HG03442 (cell line): ENCODE results near the gene CFDP1.
"Not testable (repeated sequence)": the region's sequence is repeated elsewhere in the genome, so short reads cannot be mapped to it uniquely, and the experiment has no call there.

Source experiments
- ATAC-seq: cut with Tn5 transposase; IDR thresholded peaks from one replicate; pipeline ENCODE4 v1.9.1; 2021; ENCODE audit warnings: mild to moderate bottlenecking, moderate library complexity; ENCODE audit not compliant: unreplicated experiment

CFDP1 gene

DNA sequence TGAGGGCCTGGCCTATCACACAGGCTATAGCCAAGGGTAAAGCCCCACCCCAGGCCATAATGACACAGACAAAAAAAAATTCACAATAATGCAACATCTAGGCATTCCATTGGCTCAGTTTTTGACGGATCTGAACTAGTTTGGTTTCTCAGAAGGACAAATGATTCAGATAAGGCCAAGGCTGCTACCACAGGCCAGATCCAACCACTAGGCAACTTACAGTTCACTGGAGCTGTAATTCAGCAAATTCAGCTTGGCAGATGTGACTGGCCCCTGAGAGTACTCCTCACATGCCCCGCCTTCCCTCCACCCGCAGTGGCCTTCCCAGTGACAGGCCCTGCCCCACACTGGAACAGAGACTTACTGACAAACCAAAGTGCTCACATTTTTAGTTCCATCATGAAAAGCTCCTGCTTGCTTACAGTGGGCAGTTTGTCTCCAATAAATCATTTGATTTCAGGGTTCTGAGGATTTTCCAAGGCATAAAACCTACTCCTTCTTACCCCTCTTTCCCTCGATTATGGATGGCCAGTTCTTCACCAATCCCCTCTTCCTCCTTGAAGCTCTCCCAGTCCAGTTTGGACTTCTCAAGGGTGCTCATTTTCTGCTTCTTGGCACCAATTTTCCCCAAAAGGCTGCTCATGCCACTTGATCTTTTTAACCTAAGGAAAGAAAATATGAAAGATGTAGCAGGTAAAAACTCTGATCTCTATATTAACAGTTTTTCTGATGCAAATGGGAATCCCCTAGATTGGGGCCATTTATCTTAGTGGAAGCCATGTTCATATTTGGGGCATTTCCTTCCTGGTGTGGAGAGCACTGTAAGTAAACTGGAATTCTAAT lies 128.6 kb downstream of the CFDP1 start:
- no peak for ATAC-seq

DNA sequence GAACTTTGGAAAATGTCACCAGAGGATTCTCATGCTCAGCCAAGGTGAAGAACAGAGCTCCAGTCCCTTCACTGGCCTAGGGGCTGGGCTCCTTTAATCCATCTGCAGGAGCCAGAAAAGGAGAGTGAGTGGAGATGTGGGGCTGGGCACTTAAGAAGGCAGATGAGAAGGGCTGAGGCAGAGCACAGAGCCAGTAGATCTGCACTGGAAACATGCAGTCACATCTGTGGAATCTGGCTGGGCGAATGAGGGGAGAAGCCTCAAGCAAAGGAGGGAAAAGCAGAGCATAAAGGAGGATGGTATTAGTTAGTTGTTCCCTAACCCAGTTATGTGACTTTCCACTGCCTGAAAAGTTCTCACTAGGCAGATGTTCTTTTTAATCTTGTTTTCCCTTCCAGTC lies 131.5 kb downstream of the CFDP1 start:
- ATAC-seq: no peak

DNA sequence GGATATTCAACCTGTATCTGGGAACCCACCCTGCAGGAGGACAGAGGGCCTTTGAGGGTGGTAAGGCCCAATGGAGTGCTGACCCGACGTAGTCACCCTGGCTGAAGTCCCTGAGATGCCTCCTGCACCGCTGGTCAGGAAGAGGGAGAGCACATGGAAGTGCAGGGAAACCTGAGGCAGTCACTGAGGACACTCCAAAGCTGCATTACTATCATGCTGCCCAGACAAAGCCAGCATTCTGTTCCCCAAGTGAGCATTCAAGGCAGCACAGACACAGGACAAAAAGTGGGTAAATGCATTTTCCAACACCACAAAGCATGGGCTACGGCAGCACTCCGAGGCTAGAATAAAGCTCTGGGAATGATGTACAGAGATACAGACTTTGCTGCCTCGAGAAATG lies 135.0 kb downstream of the CFDP1 start:
- no peak for ATAC-seq

DNA sequence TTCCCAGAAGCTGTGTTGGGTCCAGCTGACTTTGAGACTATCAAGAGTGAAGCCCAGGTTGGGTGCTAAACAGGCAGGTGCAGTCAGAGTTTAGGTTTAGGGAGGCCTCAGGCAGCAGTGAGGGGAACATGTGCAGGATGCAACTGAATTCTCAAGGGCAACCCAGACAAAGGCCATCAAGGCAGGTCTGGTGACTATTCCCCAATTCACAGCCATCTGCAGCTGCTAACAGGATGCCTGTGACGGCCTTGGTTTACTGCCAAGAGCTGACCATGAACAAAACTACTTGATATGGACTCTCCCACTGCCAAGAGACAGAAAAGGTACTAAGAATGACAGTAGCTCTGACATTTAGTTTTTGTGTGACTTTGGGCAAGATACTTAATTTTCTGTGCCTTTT lies 136.7 kb downstream of the CFDP1 start:
- no peak for ATAC-seq

DNA sequence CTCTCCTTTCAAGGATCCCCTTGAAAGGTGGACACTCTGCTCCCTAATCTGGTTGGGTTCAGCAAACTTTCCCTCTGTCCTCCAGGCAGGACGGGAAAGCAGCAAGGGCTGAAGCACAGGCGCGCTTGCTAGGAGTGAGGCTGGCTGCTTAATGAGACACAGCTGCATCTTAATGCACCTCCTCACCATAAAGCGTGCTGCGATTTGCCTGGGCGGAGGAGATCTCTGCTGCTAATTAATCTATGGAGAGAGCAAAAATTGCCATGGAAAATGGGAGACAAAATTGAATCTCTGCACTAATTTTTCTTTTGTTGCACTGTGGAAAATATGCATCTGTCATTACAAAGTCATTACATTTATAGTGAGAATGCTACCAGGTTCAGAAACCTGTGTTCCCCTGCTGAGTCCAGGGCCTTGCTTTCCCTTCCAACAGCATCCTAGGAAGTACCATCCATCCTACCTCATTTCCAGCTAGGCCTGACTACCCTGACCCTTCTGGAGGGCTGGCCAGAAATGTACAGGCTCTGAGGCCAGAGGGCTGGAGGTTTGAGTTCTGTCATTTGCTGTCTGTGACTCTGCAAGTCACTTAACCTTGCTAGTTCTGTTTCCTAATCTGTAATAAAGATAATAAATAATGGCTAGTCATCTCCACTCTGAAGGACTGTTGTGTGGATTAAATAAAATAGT lies 138.4 kb downstream of the CFDP1 start:
- ATAC-seq: no peak

DNA sequence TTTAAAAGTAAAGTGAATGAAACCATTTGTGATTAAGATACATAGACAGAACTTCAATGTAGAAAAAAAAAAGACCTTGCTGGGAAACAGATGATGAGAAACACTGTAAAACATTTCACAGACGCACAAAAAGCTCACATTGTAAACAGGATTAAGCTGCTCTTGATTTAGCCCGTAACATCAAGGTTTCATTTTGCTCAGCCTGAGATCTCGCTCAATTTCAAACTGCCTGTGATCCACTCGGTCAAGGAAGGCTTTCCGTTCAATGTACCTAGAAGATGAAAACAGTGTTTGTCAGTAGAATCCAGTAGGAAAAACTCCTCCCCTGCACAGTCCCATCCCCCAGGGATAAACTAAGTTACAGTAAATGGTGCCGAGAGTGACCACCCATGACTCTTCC lies 139.5 kb downstream of the CFDP1 start:
- ATAC-seq: no peak

DNA sequence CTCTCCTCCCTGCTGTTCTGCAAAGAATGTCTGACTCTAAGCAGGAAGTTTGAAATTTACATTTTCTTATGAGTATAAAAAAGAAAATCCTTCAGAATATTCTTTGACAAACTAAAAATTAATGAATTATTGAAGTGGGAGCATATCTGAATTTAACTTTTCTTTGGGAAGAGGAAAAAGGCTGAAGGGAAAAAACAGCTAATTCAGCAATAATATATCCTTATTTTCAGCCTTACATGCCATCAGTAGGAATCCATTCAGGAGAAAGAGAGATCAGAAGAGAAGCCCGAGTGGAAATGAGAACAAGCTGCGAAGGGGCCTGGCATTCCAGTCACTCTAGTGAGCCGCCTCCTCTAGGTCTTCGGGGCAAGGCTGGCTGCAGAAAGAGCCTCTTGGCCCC lies 140.1 kb downstream of the CFDP1 start:
- no peak for ATAC-seq

DNA sequence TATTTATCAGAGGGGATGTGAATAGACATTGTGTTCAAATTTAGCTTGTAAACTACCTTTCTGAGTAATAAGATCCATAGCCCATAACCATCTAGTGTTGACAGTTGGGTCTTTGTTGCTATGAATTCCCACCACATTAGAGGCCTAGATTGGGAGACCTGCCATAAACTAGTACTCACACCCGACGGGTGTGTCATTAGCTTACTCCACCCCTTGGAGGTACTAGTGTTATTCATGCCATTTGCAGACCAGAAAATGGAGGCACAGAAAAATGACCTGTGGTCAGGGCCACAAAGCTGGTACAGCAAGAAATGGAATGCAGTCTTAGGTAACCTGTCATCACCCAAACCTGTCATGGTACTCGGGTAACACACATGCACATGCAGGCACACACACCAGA lies 140.6 kb downstream of the CFDP1 start:
- ATAC-seq: no peak

DNA sequence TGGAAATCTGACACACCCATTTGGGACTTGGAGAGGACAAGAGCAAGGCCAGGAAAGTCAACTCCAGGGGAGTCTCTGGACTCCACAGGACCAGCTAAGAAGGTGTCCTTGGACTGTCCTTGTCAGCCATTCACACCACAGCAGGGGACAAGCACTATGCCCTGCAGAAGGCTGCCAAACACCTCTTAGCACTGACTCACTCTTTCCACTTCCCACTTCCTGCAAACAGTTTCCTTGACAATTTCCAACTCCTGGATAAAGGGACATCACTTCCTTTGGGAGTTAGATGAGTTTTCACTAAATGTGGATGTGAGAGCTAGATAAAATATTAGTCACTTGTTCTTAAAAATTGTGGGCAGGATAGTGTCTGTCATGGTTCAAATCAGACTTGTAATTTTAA lies 144.1 kb downstream of the CFDP1 start:
- no peak for ATAC-seq

DNA sequence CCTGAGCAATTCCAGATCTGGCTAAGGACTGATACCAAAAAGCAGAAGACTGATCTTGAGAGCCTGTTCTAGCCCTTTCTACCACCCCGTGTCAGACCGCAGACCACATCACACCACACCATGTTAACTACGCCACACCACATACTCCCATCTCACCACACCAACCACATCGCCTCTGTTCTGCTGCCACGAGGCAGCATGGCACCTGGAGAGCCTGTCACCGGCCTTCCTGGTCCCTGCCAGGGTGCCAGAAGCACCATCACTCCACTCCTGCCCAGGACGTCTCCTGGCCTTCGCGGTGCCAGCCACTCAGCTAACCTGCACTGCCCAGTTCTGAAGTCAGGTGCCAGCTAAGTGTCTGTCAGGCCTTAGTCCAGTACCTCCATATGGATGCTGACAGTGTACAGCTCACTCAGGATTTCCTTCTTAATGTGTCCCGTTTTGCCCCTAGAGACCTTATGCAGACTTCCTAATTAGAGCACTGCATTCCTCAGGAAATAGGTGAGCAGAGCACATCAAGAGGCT lies 144.6 kb downstream of the CFDP1 start:
- ATAC-seq: no peak

DNA sequence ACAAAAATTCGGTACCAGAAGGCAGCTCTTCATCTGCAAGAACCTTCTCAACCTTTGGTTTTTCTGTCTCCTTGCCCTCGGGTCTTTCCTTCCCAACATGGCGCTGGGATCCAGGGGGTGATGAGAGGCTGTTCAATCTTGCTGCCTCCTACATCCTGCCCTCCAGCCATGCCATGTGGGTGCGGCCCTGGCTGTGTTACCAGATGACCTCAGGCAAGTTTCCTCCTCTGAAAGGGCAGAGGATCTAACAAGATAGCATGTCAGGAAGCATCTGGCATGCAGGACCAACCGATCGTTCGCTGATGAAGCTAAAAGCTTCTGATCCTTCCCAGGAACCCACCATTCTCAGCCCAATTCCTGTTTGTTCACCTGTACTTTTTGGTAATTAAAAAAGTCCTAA lies 145.1 kb downstream of the CFDP1 start:
- ATAC-seq: no peak

DNA sequence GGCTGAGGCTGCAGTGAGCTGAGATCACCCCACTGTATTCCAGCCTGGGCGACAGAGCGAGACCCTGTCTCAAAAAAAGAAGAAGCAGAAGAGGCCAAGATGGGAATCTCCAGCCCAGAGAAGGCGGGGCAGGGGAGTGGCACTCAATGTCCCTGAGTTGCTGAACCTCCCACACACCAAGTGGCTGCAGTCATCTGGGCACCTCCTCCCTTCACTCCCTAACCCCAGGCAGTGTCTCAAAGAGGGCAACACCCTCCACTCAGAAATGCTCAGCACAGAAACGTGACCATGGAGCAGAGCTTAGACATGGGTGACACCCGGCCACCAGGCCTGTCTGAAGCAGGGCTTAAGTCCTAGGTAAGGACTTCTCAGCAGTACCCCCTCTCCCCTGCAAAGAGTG lies 145.6 kb downstream of the CFDP1 start:
- no peak for ATAC-seq

DNA sequence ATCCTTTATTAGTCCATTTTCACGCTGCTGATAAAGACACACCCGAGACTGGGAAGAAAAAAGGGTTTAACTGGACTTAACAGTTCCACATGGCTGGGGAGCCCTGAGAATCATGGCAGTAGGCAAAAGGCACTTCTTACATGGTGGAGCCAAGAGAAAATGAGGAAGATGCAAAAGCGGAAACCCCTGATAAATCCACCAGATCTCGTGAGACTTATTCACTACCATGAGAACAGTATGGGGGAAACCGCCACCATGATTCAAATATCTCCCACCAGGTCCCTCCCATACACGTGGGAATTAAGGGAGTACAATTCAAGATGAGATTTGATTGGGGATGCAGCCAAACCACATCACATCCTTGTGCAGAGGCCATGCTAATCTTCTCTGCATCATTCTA lies 146.9 kb downstream of the CFDP1 start:
- no peak for ATAC-seq

DNA sequence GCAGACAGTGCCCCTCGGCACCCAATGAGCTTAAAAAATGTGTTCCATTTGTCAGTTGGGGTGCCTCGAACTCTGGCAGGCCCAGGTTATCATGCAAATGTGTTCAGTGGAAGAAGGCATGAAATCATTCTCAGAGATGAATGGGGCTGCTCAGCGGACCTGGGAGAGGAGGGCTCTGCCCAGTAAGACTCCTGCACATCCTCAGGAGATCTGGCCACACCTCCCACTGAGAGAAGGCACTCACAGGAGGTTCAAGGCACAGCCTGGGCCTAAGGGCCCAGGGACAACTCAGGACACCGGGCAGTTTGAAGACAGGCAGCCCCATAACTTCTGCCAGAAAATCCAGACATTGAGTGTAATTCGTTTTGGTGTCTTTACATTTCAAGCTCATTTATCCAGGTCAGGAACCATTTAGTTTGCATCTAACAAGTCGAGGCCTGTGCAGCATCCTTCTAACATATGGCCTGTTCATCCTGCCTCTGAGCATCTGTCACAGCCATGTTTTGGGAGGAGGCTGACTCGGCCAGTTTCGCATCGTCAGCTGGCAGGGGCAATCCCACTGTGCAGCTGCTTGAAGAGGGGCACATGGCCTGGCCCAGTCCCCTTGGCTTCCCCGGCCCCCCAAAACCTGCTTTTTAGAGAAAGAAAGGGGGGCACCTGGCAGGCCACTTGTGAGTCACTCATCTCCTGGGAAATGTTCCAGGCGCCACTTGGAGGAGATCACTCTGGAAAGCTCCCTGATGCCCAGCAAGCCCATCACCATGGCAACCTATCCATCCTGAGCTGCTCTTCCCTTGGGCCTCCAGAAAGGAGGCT lies 150.6 kb downstream of the CFDP1 start:
- ATAC-seq: no peak

DNA sequence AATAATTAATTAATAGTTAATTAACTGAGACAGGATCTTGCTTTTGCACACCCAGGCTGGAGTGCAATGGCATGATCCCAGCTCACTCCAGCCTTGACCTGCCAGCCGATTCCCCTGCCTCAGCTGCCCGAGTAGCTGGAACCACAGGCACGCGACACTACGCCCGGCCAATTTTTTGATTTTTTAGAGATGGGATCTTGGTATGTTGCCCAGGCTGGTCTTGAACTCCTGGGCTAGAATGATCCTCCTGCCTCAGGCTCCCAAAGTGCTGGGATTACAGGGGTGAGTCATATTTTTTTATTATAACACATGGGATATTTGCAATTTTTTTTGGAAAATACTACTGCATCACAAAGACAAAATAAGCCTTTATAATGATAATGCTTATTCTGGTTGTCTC lies 151.5 kb downstream of the CFDP1 start:
- ATAC-seq: no peak

DNA sequence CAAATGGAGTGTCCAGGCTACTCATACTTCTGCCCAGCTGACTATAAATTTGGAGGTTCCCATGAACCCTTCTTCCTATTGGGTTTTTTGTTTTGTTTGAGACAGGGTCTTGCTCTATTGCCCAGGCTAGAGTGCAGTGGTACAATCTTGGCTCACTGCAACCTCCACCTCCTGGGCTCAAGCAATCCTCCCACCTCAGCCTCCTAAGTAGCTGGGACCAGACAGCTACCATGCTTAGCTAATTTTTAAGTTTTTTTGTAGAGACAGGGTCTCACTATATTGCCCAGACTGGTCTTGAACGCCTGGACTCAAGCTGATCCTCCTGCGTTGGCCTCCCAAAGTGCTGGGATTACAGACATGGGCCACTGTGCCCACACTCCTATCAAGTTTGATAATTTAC lies 152.3 kb downstream of the CFDP1 start:
- ATAC-seq: not testable (repeated sequence)

DNA sequence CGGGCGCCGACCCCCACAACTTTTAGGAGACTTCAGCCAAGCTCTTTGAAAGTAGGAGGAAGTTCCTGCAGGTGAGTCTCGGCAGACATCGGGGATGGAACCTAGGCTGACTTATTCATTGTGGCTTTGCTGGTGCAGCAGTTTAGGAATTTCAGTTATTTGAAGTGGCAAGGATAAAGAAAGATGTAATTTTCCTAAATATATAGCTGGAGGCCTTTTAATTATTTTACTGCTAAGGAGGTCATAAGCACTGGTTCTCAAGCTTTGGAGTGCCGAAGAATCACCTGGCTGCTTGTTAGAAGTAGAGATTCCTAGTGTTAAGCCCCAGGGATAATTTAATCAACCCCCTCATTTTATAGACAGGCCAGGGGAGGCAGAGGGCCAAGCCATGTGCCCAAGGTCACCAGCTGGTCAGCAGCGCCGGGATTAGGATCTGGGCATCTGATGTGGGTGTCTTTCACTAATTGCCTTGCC lies 152.9 kb downstream of the CFDP1 start:
- ATAC-seq: no peak

DNA sequence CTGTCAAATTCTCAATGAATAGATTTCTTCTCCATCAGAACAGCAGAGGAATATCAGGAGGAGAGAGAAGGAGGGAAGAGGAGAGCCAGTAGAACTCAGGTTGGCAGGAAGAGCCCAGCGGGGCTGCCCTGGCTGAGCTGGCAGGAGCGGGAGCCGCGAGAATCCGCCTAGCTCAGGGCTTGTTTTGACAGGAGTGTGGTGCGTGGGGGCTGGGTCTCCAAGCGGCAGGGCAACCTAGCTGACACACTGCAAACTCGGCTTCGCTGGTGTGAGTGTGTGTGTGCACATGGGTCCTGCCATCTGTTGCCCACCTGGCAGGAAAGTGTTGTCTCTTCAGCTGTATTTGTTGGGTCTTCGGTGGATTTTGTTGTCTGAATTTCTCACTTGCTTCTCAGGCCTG lies 154.0 kb downstream of the CFDP1 start:
- ATAC-seq: no peak

DNA sequence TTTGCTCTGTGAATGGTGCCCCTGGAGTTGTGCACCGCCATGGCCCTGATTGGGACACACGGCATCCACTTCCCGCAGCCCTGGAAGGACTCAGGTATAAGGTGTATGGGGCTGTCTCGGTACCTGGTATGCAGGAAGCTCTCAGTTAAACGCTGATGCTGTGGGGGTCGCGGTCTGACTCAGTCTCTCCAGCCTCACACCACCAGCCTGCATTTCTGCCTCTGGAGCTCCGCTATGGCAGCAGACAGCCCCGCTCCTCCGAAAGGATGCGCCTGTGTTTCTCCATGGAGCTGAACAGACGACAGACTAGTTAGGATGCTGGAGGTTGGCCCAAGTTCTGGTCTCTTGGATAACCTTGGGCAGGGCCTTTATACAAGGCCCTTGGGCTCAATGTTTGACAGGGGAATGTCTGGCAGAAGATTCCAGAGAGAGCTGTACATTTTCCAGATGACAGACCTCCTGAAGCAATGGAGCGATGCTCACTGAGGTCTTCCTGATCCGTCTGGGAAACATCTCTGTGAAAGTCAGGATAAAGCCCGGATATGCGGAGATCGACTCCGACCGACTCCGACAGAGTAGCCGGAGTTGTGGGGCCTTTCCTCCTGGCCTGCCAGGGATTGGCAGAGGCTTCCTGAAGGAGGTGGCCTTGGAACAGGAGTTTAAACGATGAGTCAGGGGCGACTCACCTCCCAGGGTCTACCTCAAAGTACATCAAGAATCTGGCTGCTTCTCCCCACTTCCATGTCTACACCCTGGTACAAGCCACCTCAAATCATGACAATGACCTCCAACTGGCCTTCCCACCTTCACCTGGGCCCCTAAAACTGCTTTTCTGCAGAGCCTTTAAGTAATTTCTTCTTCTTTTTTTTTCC lies 160.0 kb downstream of the CFDP1 start:
- ATAC-seq: no peak

DNA sequence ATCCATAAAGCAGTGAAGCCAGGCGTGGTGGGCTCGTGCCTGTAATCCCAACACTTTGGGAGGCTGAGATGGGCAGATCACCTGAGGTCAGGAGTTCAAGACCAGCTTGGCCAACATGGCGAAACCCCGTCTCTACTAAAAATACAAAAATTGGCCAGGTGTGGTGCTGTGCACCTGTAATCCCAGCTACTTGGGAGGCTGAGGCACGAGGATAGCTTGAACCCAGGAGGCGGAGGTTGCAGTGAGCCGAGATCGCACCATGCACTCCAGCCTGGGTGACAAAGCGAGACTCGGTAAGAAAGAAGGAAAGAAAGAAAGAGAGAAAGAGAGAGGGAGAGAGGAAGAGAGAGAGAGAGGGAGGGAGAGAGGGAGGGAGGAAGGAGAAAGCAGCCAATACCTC lies 160.7 kb downstream of the CFDP1 start:
- not testable (repeated sequence) for ATAC-seq
